ENCODE measurements around the gene YWHAG.
"Not testable (repeated sequence)": the region's sequence is repeated elsewhere in the genome, so short reads cannot be mapped to it uniquely, and the experiment has no call there.

- not testable (repeated sequence) for TF ChIP-seq CTCF, POLR2A (IDR thresholded peaks at IDR 0.05)
Measured at GRCh38 chr7:76314740-76315139, 44.1 kb downstream of the YWHAG start.
